ENCODE measurements around the gene ZNHIT2.
"Not testable (repeated sequence)": the region's sequence is repeated elsewhere in the genome, so short reads cannot be mapped to it uniquely, and the experiment has no call there.

Gene ZNHIT2

DNA sequence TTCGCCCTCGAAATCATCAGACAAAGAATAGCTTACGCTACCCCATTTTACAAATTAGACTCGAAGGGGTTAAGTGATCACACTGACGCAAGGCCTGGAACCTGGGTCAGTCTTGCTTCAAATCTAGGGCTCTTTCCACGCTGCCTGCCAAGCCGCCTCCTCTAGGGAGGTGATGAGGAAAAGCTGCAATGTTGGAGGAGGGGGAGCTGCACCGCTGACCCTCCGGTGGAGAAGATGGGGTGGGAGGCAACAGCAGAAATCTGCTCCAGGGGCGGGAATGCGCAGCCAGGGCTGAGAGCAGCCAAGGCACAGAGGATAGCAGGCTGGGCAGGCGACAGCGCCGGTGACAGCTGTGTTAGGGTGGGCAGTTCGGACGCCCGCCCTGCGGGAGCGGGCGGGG lies 16.2 kb upstream of the ZNHIT2 start:
- DNase-seq, result no peak

DNA sequence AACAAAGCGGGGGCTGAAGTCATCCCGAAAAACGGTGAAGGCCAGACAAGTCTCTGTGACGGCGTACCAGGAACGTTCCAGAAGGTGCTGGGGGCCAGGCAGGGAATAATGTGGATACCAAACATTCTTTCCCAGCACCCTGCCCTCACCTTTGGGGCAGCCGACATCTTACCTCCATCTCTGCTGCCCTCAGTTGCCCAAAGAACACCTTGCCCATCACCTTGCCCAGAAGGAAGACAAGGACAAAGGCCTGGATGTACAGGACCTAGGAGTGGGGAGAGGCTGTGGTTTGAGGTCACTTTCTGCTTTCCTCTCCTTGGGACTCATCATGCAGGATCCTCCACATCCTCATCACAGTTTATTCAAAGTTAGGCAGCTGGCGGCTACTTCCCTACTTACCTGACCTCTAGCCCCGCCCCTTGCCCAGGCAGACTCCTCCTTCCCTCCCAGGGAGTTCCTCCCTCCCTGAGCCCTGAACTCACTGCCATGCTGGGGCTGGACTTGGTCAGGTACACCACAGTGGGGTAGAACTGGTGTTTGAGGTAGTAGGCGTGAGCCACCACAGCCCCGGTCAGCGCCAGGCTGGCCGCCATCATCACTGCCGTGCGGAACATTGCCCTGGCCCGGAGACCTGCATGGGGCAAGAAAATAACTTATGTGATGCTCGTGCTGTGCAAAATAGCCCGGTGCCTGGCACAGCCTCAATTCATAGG lies 15.6 kb upstream of the ZNHIT2 start:
- no peak for DNase-seq

DNA sequence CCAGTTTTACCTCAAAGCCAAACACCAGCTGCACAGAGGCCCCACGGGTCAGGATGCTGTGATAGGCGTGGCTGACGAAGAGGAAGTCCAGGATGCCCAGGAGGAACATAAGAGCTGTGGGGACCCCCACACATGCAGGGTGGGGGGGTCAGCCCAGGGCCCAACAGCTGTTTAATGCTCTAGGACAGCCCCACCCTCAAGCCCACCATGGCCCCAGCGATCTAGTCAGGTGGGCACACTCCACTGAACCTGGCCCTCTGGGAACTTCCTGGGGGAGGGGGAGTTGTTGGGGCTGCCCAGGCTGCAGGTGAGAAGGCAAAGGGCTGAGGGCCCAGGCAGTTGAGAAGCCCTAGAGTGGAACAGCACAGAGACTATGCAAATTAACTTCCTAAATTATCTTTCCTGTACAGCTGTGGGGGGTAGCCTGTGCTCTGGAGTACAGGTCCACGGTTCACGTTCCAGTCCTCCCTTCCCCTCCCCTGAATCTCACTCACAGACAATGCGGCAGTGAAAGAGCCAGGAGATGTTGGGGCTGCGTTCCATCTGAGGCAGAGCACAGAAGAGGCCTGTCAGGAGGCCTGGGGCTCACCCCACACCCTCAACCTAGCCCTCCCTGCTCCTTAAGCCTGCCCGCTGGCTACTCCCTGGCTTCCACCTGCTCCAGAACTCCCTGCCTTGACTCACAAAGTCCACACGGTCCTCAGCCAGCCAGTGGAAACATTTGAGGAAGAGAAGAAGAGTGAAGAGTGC lies 14.9 kb upstream of the ZNHIT2 start:
- DNase-seq, result no peak

DNA sequence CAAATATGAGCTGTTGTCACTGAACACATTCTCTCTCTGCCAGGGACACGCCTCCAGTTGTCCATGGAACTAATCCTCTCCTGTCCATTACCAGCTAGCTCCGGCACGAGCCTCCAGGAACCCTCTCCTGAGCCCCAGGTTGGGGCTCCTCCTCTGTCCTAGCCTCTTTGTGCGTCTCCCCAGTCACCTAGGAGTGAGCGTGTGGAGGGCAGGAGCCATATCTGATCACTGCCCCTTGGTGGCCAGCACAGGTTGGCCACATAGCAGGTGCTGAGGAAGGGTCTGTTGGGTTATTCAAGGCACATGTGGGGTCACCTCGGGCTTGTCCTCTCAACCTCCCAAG lies 14.4 kb upstream of the ZNHIT2 start:
- DNase-seq, result no peak

DNA sequence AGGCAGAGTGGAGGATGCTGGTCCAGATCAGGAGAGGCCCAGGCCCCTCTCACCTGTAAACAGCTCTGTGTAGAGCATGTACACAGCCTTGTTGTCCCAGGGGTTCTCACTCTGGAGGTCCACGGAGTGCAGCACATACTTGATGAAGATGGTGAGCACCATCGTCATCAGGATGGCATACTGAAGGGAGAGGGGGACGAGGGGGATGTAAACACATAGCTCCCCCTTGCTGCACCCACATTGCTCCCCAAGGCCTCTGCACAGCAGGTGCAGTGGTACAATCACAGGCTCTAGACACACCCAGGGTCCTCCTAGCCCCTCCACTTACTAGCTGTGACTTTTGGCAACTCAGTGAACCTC lies 13.9 kb upstream of the ZNHIT2 start:
- DNase-seq, result no peak

DNA sequence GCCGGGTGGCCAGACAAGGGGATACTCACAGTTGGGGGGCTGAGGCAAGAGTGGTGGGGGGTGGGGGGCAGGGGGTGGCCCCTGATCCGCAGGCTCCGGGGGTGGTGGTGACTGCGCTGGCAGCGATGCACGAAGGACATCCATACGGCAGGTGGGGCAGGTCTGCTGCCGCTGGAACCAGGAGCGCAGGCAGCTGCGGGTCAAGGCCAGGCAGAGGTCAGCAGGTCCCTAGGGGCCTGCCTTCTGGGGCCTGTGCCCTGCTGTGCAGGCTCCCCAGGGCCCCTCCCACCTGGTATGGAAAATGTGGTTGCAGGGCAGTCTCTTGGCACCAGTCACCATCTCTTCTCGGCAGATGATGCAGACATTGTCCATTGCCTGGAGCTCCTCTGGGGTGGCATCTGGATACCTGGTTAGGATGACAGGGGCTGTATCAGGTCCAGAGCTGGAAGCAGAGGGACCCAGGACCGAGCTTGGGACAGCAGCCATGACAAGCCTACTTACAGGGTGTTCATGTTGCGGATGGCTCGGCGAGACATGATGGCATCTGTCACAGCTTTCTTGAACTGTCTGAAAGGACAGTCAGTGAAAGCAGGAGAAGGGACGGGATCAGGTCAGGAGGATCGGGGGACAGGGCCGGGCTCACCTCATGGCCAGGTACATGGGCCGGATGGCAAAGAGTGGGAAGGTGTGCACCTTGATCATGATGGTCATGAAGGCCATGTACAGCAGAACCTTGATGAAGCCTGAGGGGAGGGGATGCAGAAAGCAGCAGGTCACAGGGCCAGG lies 13.3 kb upstream of the ZNHIT2 start:
- DNase-seq, result no peak

DNA sequence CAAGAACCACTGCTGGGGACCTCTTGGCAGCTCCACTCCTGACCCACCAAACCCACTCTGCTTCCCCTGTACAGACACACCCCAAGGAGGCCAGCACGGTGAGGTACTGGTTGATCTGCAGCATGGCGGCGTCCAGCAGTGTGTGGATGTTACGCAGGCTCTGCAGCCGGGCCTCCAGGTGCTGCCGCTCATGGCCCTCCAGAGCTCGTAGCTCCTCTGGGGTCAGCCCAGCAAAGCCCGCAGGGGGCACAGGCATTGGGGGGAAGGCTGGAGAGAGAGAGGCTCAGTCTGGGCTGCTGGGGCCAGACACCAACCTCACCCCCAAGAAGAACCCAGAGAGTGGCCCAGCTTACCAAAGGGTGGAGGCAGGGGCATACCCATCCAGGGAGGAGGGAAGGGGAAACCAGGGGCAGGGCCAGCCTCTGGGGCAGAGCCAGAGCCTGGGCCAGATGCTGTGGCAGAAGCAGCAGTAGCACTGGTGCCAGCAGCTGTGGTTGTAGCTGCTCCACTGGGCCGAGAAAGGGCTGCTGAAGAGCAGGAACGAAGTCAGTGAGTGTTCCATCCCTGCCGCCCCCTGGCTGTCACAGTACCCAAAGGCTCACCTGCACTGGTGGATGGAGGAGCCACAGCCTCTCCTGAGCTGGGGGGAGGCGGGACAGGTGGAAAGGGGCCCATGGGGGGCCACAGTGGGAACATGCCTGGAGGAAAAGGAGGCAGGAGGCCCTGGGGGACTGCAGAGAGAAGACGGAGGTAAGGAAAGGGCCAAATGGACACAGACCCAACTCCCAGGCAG lies 12.3 kb upstream of the ZNHIT2 start:
- DNase-seq, result no peak

DNA sequence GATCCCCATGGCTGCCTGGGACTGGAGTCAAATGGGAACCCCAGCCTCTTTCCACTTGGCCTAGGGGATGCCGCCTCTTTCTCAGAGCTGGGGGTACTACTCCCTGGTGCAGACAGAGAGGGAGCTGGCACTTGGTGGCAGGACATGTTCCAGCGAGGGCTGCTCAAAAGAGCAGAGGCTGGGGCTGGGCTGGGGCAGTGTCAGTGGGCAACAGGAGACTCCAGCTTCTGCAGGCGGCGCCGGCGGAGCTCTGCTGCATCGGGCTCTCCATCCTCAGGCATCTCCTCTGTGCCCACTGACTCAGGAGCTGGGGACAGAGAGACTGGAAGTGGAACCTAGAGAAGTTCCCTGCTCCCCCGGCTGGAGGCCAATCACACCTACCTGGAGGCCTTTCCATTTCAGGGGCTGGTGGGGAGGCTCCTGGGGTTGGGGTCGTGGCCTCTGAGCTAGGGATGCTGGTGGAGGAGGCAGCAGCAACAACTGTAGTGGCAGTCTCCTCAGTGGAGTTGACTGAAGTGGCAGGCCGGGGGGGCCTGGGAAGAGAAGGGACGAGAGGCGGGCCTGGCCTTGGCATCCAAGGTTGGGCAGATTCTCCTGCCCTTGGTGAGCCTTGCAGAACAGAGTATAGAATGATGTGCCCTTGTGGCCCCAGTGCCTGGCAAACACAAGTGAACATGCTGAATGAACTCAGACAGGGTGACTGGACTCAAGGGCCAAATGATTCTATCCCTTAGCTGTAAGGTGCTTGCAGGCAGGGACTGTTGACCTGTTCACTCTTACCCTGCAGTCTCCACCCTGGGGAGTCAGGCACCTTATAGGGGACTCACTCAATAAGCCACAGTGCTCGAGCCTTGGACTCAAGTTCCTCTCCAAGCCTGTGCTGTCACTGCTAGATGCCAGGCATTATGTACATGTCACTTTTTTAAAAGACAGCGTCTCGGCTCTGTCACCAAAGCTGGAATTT lies 11.0 kb upstream of the ZNHIT2 start:
- DNase-seq, result no peak

DNA sequence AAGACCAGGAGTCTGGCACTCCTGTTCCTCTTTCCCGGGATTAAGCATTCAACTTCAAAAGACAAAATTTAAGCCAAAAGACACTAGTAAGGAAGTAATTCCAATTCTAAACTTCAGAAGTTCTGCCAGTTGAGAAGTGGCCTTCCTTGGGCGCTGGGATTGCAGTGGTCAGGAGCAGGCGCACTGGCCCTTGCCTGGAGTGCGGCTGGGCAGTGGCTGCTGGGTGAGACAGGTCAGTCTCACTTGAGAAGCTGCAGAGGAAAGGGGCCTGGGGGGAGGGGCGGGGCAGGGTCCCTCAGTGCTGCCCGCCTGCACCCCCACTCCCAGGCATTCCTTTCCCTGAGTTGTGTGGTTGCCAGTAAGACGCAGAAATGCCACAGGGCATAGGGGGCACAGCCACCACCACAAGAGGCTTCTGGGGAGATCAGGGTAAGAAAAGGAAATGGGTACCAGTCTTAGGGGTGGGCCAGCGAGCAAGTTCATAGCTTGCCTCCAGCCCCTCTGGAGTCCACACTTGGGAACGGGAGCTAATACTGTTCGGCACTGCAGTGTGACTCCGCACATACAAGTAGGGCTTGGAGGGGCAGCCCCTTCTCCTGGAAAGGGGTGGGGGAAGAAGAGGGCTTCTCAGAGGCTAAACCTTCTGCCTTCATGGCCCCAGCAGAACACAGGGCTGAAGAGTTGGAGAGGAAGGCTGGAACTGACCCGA lies 10.1 kb upstream of the ZNHIT2 start:
- no peak for DNase-seq

DNA sequence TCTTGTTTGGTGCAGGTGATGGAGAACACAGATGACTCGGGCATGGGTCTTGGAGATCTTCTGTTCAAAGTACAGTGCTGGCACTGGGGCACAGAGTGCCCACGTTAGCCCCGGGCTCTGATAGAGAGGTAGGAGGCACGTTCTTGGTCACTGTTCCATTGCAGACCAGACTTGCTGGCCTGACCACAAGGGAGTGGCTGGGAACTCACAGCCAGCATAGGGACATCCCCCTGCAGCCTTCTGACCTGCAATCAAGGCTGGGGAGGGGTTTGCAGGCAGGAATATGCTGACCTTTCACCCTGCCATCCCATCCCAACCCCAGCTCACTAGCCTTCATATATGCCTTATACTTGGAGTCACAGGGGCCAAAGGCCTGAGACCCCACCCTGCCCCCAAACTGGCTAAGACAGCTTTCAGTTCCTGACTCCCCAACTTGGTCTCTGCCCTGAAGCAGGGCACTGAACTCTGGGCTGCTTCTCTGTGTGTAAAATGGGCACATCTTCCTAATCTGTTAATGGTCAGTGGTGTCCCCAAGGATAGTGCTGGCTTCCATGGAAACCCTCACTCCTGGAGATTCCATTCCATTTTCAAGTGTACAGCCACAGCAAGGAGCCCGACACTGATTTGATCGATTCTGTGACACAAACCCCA lies 9.2 kb upstream of the ZNHIT2 start:
- DNase-seq, result no peak

DNA sequence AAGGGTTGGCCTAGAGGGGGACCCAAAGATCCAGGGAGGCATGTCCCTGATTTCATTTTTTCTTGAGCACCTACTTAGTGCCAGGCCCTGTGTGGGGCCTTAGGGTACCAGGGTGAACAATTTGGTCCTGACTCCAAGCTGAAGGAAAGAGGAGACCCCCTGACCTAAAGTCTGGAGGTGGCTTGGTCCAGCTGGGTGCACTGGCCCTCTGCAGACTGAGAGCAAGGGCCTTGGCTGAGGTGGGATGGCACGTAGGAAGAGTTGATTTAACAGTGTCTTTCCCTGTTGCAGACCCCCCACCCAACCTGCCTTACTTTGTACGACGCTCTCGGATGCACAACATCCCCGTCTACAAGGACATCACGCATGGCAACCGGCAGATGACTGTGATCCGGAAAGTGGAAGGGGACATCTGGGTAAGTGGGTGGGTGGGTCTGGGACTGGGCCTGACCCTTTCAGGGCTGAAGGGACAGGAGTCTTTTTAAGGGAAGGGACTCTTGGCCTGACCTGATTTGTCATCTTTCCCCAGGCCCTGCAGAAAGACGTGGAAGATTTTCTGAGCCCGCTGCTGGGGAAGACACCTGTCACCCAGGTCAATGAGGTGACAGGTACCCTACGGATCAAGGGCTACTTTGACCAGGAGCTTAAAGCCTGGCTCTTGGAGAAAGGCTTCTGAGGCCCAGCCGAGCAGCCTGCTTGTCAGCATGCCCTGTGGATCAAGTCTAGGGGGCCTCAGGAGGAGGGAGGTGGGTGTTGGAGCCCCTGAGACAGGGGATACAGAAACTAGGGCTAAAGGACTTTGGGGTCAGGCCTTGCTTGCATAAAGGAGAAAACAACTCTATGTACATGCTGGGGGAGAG lies 7.9 kb upstream of the ZNHIT2 start:
- DNase-seq, result no peak

DNA sequence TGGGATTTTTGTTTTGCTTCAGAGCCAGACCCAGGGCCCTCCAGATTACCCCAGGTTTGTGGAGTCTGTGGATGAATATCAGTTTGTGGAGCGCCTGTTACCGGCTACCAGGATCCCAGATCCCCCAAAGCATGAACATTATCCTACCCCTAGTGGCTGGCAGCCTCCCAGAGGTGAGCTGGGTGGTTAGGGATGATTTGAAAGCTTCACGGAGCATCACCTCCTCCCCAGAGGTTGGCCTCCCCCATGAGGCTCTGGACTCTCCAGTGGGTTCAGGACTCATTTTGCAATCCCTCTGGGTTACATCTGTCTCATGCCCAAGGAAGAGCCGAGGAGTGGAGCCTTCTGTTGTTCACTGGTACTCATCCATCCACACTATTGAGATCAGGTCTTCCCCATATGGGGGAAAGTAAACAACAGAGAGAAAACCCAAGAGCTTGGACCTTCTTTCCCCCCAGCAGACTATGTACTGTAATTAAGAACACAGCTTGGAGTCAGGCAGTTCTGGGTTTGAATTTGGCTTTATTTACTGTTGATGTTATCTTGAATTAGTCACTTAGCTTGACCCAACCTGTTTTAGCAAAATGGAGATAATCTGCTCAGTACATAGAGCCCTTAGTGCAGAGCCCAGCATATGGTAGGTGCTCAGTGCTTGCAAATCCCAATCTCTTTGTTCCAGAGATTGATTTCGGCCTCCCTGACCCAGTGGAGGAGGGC lies 7.1 kb upstream of the ZNHIT2 start:
- no peak for DNase-seq

DNA sequence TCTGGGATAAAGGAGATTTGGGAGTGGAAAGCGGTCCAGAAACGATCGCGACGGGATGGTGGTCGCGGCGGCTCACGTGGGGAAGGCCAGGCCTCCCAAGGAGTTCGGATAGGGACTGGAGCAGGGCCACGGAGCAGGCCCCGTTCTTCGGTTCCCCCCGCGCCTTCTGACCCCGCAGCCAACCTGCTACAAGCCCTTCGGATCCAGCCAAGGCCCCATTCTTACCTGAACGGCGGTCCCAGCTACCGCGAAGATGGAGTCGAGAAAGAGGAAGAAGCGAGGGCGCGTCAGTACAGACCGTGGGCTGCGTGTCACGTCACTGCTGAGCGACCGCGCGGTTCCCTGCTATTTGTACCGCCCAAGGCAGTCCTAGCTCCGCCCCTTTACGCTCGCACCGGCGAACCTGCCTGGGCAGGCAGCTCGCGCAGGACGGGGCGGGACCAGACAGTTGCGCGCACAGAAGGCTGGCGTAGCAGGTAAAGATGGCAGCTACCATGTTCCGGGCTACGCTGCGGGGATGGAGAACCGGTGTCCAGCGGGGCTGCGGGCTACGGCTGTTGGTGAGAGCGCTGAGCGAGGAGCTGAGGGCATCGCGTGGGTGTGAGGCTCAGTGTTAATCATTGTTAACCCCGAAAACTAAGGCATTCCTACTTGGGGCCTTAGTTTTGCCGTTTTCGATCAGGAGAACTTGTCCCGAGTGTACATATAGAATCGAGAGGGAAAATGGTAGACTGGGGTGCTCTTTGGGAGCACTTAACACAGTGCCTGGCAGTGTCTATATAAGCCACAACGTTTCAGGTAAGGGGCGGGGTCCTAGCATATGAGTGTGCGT lies 4.6 kb upstream of the ZNHIT2 start, which contains the start of the genes FAU and MRPL49:
Gene FAU, minus strand, starts transcription at position 270 of the 832 bp plus-strand sequence. CDS start 321 bp downstream, outside the sequence.
Gene MRPL49, plus strand, starts transcription at position 457 of the 832 bp plus-strand sequence. Its CDS starts 26 bp downstream, at position 483.
- DNase-seq, result peak; percentile 98

DNA sequence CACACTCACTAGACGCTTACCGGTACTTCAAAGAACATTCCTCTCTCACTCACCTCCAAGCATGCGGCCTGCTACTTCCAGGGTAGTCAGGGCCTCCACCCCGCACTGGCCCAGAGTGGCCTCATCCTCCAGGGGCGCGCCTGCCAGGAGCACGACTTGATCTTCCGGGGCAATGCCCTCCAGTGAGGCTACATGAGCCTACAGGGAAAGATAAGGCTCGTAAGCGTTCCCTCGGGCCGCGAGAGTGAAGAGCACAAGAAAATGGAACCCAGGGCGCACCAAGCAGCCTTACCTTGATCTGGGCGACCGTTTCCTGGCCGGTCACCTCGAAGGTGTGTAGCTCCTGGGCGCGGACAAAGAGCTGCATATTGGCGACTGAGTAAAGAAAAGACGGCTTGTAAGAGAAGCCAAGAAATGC lies 4.0 kb upstream of the ZNHIT2 start:
- no peak for DNase-seq

DNA sequence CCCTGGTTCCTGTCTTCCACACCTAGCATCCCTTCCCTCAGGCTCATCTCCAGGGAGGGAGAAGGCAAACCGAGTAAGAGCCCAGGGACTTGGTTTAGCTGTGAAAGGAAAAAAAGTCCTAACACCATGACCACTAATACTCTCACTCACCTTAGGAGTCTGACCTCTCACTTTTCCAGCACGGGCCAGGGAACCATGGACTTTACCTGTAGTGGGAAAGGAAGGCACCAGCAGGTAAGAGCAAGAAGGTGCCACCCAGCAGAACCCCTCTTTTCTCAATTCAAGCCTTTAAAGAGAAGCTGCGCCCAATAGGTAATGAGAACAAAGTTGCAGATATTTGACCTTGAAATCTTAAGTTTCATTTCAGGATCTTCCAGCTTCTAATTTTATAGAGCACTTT lies 3.3 kb upstream of the ZNHIT2 start:
- DNase-seq, result no peak

DNA sequence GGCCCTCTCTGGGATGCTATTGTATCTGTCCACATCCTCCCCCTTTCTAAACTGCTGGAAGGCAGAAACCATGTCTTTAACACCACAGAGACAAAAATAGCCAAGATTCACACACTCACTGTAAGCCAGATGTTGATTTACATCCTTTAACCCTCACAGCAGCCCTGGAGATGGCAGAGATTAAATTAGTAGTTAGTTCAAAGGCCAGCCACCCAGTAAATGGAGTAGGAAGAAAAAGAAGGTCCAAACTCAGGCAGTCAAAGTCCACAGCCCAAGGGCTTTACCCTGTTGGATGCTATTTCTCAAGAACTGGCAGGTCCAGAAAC lies 2.1 kb upstream of the ZNHIT2 start:
- no peak for DNase-seq

DNA sequence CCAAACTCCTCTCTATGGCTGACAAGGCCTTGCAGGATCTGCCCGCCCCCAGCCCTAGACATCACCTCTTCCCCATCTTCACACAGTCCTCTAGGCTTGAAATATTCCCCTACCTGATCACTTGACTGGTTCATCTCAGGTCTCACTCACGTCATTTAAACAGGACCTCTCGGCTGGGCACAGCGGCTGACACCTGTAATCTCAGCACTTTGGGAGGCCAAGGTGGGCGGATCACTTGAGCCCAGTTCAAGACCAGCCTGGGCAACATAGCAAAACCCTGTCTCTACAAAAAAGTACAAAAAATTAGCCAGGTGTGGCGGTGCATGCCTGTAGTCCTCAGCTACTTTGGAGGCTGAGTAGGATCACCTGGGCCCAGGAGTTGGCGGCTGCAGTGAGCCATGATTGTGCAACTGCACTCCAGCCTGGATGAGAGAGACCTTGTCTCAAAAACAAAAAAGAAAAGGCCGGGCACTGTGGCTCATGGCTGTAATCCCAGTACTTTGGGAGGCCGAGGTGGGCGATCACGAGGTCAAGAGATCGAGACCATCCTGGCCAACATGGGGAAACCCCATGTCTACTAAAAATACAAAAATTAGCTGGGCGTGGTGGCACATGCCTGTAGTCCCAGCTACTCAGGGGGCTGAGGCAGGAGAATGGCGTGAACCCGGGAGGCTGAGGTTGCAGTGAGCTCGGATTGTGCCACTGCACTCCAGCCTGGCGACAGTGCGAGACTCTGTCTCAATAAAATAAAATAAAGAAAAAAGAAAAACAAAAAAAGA lies 1.6 kb upstream of the ZNHIT2 start:
- not testable (repeated sequence) for DNase-seq

Measured in NCI-H446 treated with DMSO at 0.1 percent for 48 hours (cell line).